Femur (tissue), 1 donor: Measurements from ENCODE around the gene ADAMTS9.

Experiments used
- DNase-seq: peaks from one replicate; pipeline ENCODE4 v3.0.0-alpha.2; 2017

Gene ADAMTS9

GRCh38 chr3:64530434-64531049, 157.3 kb downstream of the ADAMTS9 start:
- peak; percentile 75 for DNase-seq

- DNase-seq, result no peak
These were observed 164.5 kb downstream of the ADAMTS9 start for GRCh38 chr3:64523324-64523723.

GRCh38 chr3:64520334-64520733, 167.5 kb downstream of the ADAMTS9 start:
- no peak for DNase-seq

- DNase-seq, result no peak
These were observed 168.8 kb downstream of the ADAMTS9 start for GRCh38 chr3:64518950-64519349.

DNA sequence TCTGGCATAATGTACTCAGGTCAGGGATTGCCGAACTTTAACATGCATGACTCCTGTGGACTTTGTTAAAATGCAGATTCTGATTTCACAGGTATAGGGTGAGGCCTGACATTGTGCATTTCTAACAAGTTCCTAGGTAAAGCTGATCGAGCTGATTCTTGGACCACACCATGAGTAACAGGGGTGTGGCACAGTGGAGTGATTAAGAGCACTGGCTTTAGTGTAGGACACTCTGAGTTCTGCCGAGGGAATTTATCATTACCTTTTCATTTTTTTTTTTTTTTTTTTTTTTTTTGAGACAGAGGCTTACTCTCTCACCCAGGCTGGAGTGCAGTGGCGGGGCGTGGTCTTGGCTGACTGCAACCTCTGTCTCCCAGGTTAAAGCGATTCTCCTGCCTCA, 169.3 kb downstream of the ADAMTS9 start:
- DNase-seq, result no peak

GRCh38 chr3:64514889-64515288, 172.9 kb downstream of the ADAMTS9 start:
- DNase-seq, result no peak

GRCh38 chr3:64509206-64509605, 178.6 kb downstream of the ADAMTS9 start:
- DNase-seq, result no peak

DNA sequence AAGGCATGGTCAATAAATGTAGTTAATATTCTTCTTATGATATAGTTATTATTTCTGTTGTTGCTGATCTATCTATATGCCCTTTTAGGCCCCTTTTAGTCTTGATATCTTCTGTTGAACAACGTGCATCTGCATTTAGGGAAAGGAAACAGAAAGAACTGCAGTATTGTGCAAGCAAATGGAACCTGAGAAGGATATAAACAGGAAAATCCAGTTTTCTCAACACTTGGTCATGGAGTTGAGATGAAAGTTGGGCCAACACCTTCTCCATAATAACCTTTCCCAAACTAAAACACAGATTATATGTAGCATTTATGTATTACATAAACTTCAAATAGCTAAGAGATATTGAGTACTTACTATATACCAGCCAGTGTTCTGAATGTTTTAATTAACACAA, 179.7 kb downstream of the ADAMTS9 start:
- DNase-seq, result no peak

- DNase-seq, result no peak
These were observed 181.5 kb downstream of the ADAMTS9 start for GRCh38 chr3:64506255-64506654.

DNA sequence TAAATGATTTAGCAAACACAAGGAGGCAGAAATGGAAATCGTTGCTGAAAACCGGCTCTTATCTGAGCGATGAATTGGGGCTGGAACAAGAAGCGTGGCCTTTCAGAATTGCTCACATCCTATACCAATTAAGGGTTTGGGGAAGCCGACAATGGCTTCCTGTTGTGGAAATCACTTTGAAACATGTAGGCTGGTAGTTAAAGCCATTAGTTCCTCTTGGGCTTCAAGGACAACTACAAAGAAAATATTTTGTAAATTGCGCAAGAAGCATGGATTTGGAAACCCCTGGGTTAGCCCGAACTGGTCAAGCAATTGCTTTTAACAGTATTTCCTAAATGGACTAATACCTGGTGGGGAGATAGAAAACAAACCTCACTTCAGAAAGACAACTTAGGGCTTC, 182.4 kb downstream of the ADAMTS9 start:
- no peak for DNase-seq

DNA sequence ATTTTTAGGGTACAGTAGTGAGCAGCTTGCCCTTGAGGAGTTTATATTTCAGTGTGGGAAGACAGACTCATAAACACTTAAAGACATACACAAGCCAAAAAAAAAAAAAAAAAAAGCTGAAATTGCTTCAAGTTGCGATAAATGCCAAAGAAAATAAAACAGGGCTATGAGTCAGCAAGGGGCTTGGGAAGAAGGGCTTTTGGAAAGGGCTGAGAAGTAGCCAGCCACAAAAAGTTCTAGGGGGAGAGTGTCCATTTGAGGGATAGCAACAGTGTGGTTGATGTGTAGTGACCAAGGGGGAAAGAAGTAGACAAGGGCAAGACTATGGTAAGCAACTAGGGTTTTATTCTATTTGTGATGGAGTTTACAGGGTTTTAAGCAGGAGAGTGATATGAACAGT, 185.5 kb downstream of the ADAMTS9 start:
- DNase-seq, result no peak

DNA sequence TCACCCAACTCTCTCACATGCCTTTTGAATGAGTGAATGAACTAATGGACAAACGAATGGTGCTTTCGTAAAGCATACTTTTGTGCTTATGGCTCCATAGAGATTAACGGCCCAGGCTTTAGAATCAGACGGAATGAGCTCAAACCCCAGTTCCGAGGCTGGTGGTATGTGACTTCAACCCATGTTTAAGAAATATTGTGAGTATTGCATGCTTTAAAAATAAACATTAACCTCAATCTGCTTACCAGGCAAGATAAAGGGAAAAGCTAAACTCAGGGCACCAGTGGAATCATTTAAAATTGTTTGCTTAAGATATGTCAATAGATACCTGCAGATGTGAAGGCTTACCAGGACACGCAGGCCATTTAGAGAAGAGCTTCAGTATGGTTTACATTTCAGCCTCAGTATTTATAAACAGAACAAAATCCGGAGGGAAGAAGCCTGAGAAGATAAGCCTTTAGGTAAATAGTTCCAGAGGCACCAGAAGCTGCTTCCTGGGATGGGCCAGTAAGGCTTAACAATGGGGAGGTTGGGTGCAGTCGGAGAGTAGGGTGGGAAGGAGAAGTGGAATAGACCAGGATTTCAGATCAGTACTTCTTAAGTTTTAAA, 186.4 kb downstream of the ADAMTS9 start:
- DNase-seq, result no peak

DNA sequence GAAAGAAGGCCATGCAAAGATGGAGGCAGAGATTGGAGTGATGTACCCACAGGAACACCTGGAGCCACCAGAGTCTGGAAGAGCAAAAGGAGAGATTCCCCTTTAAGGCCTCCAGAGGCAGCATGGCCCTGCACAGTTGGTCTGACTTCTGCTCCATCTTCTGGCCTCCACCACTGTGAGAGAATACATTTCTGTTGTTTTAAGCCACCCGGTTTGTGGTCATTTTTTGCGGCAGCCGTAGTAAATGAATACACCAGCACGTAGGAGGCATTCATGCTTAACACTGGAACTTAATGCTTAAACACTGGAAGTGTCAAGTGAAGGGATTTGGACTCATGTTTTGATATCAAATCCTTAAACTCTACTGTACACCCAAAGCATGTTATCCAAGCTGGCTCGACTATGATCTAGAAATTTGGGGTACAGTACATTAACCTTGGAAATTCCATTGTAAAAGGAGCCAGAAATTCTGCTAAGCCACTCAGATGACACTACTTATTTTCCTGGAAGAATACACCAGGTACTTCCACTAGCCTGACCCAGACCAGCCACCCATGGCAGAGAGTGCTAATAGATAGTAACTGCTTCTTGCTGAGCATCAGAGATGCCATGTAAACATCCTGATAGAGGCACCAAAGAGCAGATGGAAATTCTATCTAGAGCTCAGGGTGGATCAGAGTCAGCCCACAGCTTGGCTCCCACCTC, 190.9 kb downstream of the ADAMTS9 start:
- no peak for DNase-seq

GRCh38 chr3:64495781-64496334, 191.9 kb downstream of the ADAMTS9 start:
- no peak for DNase-seq

- DNase-seq, result no peak
These were observed 192.5 kb downstream of the ADAMTS9 start for GRCh38 chr3:64495121-64495780.

DNA sequence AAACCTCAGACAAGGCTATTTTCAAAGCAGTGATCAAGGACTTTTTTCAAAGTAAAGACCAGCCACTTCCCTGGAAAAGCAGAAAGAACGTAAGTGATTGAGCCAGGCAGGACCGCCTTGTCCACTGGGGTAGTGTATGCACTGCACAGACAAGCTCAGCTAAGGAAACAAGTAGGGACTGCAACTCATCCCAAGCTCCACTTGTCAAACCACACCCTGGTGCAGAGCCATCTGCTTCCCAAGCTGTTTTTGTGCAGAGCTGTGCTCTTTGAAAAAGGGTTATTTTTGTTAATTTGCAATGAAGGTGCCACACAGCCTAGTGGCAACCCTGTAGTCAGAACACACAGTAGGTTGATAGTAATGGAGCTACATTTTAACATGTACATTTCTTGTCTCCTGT, 193.3 kb downstream of the ADAMTS9 start:
- no peak for DNase-seq

DNA sequence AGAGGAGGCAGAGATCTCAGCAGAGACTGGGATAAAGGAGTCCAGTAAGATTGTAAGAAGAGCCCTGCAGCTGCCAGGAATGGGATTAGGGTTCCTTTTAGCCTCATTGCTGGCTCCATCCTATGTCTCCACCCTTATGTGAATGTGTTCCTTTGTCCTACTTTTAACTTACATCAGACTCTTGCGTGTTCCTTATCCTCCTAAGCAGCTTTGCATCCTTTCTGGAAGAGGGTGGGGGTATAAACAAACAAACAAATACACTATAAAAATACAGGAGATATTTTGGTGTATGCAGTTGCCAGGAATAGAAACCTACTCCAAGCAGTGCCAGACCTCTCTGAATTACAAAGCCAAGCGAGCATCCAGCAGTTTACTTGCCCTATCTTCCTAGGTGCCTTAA, 194.7 kb downstream of the ADAMTS9 start:
- DNase-seq, result no peak

GRCh38 chr3:64491843-64492242, 196.0 kb downstream of the ADAMTS9 start:
- no peak for DNase-seq

GRCh38 chr3:64490180-64490724, 197.5 kb downstream of the ADAMTS9 start:
- no peak for DNase-seq

DNA sequence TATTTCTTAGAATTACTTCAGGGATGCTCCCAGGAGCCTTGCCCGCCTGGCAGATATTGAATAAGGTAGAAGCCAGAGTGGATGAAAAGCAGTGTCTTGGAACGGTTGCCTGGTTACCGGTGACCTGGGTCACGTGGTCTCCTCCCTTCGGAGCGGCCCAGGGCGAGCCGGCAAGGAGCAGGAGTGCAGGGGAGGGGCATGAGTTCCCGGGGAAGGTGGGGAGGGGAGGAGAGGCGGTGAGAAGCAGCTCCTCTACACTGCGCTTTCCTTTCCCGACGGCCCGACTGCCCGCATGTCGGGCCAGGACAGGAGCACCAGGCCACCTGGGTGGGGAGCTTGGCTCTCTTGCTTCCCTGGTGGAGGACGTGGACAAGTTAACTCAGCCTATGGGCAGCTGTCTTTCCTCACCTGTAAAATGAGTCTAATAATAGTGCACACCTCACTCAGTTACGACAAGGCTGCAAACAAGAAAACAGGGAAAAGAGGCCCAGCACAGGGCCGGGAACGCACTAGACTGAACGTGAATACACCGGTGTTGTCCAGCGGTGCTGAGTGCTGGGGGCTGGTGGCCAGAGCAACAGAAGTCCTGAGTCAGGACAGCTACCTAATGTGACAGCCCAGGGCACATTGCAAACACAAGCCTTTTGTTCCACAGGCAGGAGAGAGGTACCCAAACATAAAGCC, 198.3 kb downstream of the ADAMTS9 start:
- peak; percentile 60 for DNase-seq

- peak; percentile 33 for DNase-seq
These were observed 198.9 kb downstream of the ADAMTS9 start for GRCh38 chr3:64488939-64489338.

- DNase-seq, result peak; percentile 89
These were observed 203.4 kb downstream of the ADAMTS9 start for GRCh38 chr3:64484289-64484992.
